Epithelial cell of proximal tubule (primary cell): Measurements from ENCODE around the gene MAMDC2. TPM values are rescaled to one million over a fixed set of nuclear protein-coding genes. Genes with fewer than 3 reads are reported as not detected.

Experiments
- DNase-seq: peaks from one replicate; pipeline ENCODE4 v3.0.0-alpha.2; 2011; ENCODE audit warnings: low read depth
- H3K4me3 ChIP-seq: 2 replicates; pipeline ENCODE4 v1.5.1; 2011; ENCODE audit warnings: low read depth, mild to moderate bottlenecking, low read length
- CTCF ChIP-seq: conservative IDR thresholded peaks from 2 replicates; pipeline ENCODE4 v1.5.1; 2012; ENCODE audit warnings: low read depth, mild to moderate bottlenecking, low read length
- total RNA-seq: library from RNA; depleted of rRNA; stranded (reverse); fragments of >200 nt; gene quantifications from 2 replicates; pipeline ENCODE4 v1.2.3, GENCODE V29; 2015

Gene MAMDC2
- total RNA-seq, 1 donor from 2014 or later: 5.5 TPM

GRCh38 chr9:70147651-70148050 lies 104.0 kb downstream of the MAMDC2 start:
- DNase-seq: no peak
- H3K4me3 ChIP-seq: no peak overlapping the region
- TF ChIP-seq CTCF: no peak

- TF ChIP-seq CTCF: no peak
- no peak overlapping the region for H3K4me3 ChIP-seq
- no peak for DNase-seq
Measured at GRCh38 chr9:70152350-70152749, 108.7 kb downstream of the MAMDC2 start.

- no peak for TF ChIP-seq CTCF
- H3K4me3 ChIP-seq: no peak overlapping the region
- DNase-seq: no peak
Measured at GRCh38 chr9:70156729-70157128, 113.1 kb downstream of the MAMDC2 start.

GRCh38 chr9:70159630-70160029 lies 116.0 kb downstream of the MAMDC2 start:
- no peak overlapping the region for H3K4me3 ChIP-seq
- TF ChIP-seq CTCF: no peak
- no peak for DNase-seq

GRCh38 chr9:70160686-70161600 lies 117.3 kb downstream of the MAMDC2 start:
- TF ChIP-seq CTCF: no peak
- H3K4me3 ChIP-seq: no peak overlapping the region
- no peak for DNase-seq

GRCh38 chr9:70165006-70165602 lies 121.5 kb downstream of the MAMDC2 start:
- no peak for TF ChIP-seq CTCF
- H3K4me3 ChIP-seq: no peak overlapping the region
- DNase-seq: no peak
